Parathyroid adenoma (tissue), 2 donors: Measurements from ENCODE around the gene HYPK.
"Not testable (repeated sequence)": the region's sequence is repeated elsewhere in the genome, so short reads cannot be mapped to it uniquely, and the experiment has no call there.

Experiments used
- H2AFZ ChIP-seq: fragments of 300-600 bp; sonication (generic); one replicate; pipeline ENCODE4 v1.7.0; 2017; ENCODE audit warnings: antibody characterized with exemption, mild to moderate bottlenecking
- H3K27ac ChIP-seq: fragments of 300-600 bp; sonication (generic); one replicate; pipeline ENCODE4 v1.7.0; 2017
- H3K27me3 ChIP-seq: fragments of 300-600 bp; sonication (generic); one replicate; pipeline ENCODE4 v1.7.0; 2017; ENCODE audit warnings: low read length; ENCODE audit not compliant: control insufficient read depth, insufficient read depth
- H3K36me3 ChIP-seq: fragments of 300-600 bp; sonication (generic); one replicate; pipeline ENCODE4 v1.7.0; 2017; ENCODE audit warnings: low read length; ENCODE audit not compliant: control insufficient read depth, insufficient read depth
- H3K4me1 ChIP-seq: fragments of 300-600 bp; sonication (generic); one replicate; pipeline ENCODE4 v1.7.0; 2017; ENCODE audit warnings: control low read depth
- H3K4me2 ChIP-seq: fragments of 300-600 bp; sonication (generic); one replicate; pipeline ENCODE4 v1.7.0; 2017; ENCODE audit warnings: low read length
- H3K4me3 ChIP-seq: fragments of 300-600 bp; sonication (generic); one replicate; pipeline ENCODE4 v1.7.0; 2017; ENCODE audit warnings: low read depth, low read length
- H3K79me2 ChIP-seq: fragments of 300-600 bp; sonication (generic); one replicate; pipeline ENCODE4 v1.7.0; 2017; ENCODE audit warnings: control low read depth
- H3K9ac ChIP-seq: fragments of 300-600 bp; sonication (generic); one replicate; pipeline ENCODE4 v1.7.0; 2017; ENCODE audit warnings: mild to moderate bottlenecking
- H3K9me3 ChIP-seq: fragments of 300-600 bp; sonication (generic); one replicate; pipeline ENCODE4 v1.7.0; 2017; ENCODE audit warnings: low read length; ENCODE audit not compliant: control insufficient read depth
- TF ChIP-seq, protein P1 (sequence below): fragments of 300-600 bp; sonication (generic); IDR thresholded peaks from one replicate; pipeline ENCODE4 v1.7.0; 2017; ENCODE audit warnings: antibody characterized with exemption, mild to moderate bottlenecking
- donor health status: primary hyperparathyroidism.

The HYPK gene

DNA sequence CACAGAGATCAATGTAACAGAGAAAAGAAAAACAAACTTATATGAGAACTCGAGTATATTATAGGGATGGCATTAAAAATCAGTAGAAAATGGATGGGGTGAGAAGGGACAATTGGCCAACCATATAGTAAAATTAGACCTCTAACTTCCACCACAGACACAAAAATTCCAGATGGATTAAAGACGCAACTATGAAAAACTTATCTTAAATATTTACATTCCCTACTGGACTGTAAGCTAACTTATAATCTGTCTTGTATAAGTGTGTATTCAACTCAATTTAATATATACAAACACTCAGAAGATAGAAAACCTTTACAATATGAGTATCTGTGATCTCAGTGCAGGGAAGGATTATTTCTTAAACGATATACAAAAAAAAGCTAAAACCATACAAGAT is 21.1 kb downstream of the HYPK start:
- Histone ChIP-seq H2AFZ (no peak overlapping the region), H3K9ac (no peak overlapping the region)

DNA sequence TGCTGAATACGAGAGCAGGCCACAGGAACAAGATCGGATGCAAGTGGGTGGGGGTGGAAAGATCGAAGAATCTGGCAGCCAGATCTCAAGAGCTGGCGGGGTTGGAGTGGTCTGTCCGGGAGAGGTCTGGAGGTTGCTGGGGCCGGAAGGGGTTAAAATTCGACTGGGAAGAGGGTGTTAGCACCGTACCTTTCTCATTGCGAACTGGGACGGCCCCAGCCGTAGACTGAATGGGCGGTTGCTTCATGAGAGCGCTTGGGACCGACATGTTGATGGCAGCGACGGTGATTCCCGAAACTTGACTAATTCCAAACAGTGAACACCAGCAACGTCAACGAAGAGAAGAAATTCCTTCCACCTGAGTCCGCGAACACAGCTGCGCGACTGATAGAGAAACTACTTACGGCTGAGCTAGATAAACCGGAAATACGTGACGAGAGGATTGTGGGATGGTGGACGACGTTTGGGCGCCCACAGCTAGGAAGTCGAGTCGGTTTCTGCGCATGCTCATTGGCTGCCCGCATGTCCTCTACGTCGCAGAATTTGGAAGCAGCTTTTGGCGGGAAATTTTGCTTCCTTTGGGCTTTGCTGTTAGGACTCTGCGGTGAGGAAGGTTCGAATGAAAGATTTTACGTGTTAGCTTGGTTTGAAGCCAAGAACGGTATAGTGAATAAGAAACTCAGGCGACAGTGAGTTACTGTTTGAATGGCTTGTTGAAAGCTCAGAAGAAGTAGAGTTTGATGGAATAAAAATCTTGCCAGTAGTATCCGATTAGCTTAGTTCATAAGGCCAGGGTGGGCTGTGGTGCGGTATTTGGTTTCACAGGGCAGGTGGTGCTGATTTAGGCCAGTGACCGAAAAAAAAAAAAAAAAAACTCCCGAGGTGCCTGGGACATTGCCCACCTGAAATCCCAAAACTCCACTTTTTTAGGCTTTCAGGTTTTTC is 24.2 kb downstream of the HYPK start, which contains the start of gene MFAP1:
TSS of gene MFAP1 (minus strand) at position 389 of the 945 bp plus-strand sequence. CDS start at position 268, 121 bp downstream.
- Histone ChIP-seq H3K9me3 (no peaks in the 10 kb centered on the region), H3K4me3 (peak within 1 kb of the TSS; percentile 98), H3K27ac (peak within 1 kb of the TSS; percentile 59), H3K79me2 (peaks cover 7% of the 10 kb centered on the region), H3K9ac (no peak within 1 kb of the TSS), H2AFZ (peak within 1 kb of the TSS; percentile 40), H3K4me2 (peak within 1 kb of the TSS; percentile 78), H3K36me3 (no peaks in the 10 kb centered on the region), H3K27me3 (no peaks in the 10 kb centered on the region), H3K4me1 (no peaks in the 10 kb centered on the region)
- TF ChIP-seq, protein P1, sequence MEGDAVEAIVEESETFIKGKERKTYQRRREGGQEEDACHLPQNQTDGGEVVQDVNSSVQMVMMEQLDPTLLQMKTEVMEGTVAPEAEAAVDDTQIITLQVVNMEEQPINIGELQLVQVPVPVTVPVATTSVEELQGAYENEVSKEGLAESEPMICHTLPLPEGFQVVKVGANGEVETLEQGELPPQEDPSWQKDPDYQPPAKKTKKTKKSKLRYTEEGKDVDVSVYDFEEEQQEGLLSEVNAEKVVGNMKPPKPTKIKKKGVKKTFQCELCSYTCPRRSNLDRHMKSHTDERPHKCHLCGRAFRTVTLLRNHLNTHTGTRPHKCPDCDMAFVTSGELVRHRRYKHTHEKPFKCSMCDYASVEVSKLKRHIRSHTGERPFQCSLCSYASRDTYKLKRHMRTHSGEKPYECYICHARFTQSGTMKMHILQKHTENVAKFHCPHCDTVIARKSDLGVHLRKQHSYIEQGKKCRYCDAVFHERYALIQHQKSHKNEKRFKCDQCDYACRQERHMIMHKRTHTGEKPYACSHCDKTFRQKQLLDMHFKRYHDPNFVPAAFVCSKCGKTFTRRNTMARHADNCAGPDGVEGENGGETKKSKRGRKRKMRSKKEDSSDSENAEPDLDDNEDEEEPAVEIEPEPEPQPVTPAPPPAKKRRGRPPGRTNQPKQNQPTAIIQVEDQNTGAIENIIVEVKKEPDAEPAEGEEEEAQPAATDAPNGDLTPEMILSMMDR = no peak

More for the DNA sequence above, 21.1 kb downstream of the HYPK start:
- peaks cover 7% of the 10 kb centered on the region for H3K79me2 ChIP-seq
- H3K4me2 ChIP-seq = no peak overlapping the region
- H3K27me3 ChIP-seq = no peaks in the 10 kb centered on the region
- no peaks in the 10 kb centered on the region for H3K4me1 ChIP-seq
- TF ChIP-seq, protein P1 = no peak
- H3K27ac ChIP-seq = no peak overlapping the region
- no peaks in the 10 kb centered on the region for H3K36me3 ChIP-seq
- no peak overlapping the region for H3K4me3 ChIP-seq
- no peaks in the 10 kb centered on the region for H3K9me3 ChIP-seq

DNA sequence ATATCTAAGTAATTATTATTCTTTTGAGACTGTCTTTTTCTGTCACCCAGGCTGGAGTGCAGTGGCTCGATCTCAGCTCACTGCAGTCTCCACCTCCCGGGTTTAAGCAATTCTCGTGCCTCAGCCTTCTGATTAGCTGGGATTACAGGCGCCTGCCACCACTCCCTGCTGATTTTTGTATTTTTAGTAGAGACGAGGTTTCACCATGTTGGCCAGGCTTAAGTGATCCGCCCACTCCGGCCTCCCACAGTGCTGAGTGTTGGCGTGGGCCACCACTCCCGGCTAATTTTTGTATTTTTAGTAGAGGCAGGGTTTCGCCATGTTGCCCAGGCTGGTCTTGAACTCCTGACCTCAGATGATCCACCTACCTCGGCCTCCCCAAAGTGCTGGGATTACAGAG is 24.9 kb downstream of the HYPK start:
- H3K4me1 ChIP-seq, H3K27me3 ChIP-seq, H3K4me3 ChIP-seq, H3K79me2 ChIP-seq, H3K9ac ChIP-seq, H3K36me3 ChIP-seq, H3K4me2 ChIP-seq, H2AFZ ChIP-seq, H3K27ac ChIP-seq, H3K9me3 ChIP-seq: not testable (repeated sequence)

DNA sequence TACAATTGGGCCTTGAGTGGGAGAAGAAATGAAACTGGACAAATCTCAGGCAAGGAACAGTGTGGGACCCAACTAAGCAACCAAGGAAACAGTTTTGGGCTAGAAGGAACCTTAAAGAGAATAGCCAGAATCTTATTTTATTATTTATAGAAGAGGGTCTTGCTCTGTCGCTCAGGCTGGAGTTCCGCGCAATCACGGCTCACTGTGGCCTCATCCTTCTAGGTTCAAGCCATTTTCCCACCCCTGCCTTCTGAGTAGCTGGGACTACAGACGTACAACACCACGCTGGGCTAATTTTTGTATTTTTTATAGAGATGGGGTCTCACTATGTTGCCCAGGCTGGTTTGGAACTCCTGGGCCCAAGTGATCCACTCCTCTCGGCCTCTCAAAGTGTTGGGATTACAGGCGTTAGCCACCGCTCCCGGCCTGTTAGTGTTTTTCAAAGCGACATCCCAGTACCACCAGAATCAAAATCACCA is 25.7 kb downstream of the HYPK start:
- H3K36me3 ChIP-seq = no peaks in the 10 kb centered on the region
- no peak overlapping the region for H3K9ac ChIP-seq
- no peak overlapping the region for H3K27ac ChIP-seq
- H3K4me3 ChIP-seq = no peak overlapping the region
- no peaks in the 10 kb centered on the region for H3K9me3 ChIP-seq
- H3K4me1 ChIP-seq = no peaks in the 10 kb centered on the region
- H3K4me2 ChIP-seq = peak overlapping the region; percentile 36
- peaks cover 7% of the 10 kb centered on the region for H3K79me2 ChIP-seq
- H2AFZ ChIP-seq = peak overlapping the region; percentile 39
- TF ChIP-seq, protein P1 = no peak
- no peaks in the 10 kb centered on the region for H3K27me3 ChIP-seq

DNA sequence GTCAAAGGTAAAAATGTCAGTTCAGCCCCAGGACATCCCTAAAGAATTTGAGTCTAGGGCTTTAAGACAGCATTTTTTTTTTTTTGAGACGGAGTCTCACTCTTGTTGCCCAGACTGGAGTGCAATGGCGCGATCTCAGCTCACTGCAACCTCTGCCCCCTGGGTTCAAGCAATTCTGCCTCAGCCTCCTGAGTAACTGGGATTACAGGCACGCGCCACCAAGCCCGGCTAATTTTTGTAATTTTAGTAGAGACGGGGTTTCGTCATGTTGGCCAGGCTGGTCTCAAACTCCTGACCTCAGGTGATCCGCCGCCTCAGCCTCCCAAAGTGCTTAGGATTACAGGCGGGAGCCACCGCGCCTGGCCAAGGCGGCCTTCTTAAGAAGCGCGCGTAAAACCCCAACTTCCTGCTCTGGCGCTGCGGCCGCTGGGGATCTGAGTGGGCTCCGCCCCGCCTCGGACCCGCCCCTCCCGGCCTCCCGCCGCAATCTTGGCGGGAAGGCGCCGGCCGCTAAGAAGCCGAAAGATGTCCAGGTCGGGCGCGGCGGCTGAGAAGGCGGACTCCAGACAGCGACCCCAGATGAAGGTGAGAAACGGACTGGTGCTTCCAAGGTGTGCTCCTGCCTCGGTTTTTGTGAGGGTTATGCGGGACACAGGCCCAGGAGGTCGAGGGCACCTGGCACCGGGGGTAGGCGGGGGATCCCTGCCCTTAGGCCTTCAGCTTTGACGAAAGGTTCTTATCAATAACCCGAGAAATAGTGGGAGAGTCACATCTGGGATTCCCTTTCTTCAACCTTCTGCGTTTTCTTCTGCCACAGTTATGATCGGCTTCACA is 26.3 kb downstream of the HYPK start, which contains the start of gene WDR76:
TSS of gene WDR76 (plus strand) at position 495 of the 834 bp plus-strand sequence. CDS start at position 526, 31 bp downstream.
- Histone ChIP-seq H3K4me1 (no peaks in the 10 kb centered on the region), H3K4me3 (peak within 1 kb of the TSS; percentile 38), H3K79me2 (peaks cover 7% of the 10 kb centered on the region), H3K36me3 (no peaks in the 10 kb centered on the region), H2AFZ (peak within 1 kb of the TSS; percentile 39), H3K27me3 (no peaks in the 10 kb centered on the region), H3K27ac (peak within 1 kb of the TSS; percentile 36), H3K9ac (no peak within 1 kb of the TSS), H3K9me3 (no peaks in the 10 kb centered on the region), H3K4me2 (peak within 1 kb of the TSS; percentile 36)
- TF ChIP-seq, protein P1 = no peak
